ENCODE results near the gene PCGF1.

The PCGF1 gene

GRCh38 chr2:74507145-74507925 is at the start of gene PCGF1:
PCGF1 (minus strand) TSS chr2:74507695; CDS start chr2:74507668, 27 bp downstream.
- peak; percentile 95 for DNase-seq (ENCODE audit: low read depth, low spot score)

- no peak for DNase-seq (ENCODE audit: low read depth, low spot score)
These were observed 49.4 kb upstream of the PCGF1 start for GRCh38 chr2:74556831-74557370.

- no peak for DNase-seq (ENCODE audit: low read depth, low spot score)
These were observed 48.7 kb upstream of the PCGF1 start for GRCh38 chr2:74556159-74556558.

- DNase-seq (ENCODE audit: low read depth, low spot score), result no peak
These were observed 48.2 kb upstream of the PCGF1 start for GRCh38 chr2:74555610-74556103.

- no peak for DNase-seq (ENCODE audit: low read depth, low spot score)
These were observed 47.5 kb upstream of the PCGF1 start for GRCh38 chr2:74554820-74555531.

GRCh38 chr2:74553892-74554819 is 46.7 kb upstream of the PCGF1 start, which contains the start of the genes DOK1 and LOXL3:
DOK1 (plus strand) TSS chr2:74554720; CDS start chr2:74554755, 35 bp downstream.
LOXL3 (minus strand) TSS chr2:74553942; CDS start chr2:74552634, 1,308 bp downstream.
- peak; percentile 68 for DNase-seq (ENCODE audit: low read depth, low spot score)

GRCh38 chr2:74552914-74553811 is 45.7 kb upstream of the PCGF1 start:
- no peak for DNase-seq (ENCODE audit: low read depth, low spot score)

GRCh38 chr2:74551942-74552913 is 44.7 kb upstream of the PCGF1 start:
- no peak for DNase-seq (ENCODE audit: low read depth, low spot score)

- no peak for DNase-seq (ENCODE audit: low read depth, low spot score)
These were observed 44.0 kb upstream of the PCGF1 start for GRCh38 chr2:74551530-74551929.

GRCh38 chr2:74550231-74550630 is 42.7 kb upstream of the PCGF1 start:
- DNase-seq (ENCODE audit: low read depth, low spot score), result no peak

GRCh38 chr2:74548900-74549826 is 41.7 kb upstream of the PCGF1 start:
- no peak for DNase-seq (ENCODE audit: low read depth, low spot score)

- no peak for DNase-seq (ENCODE audit: low read depth, low spot score)
These were observed 40.9 kb upstream of the PCGF1 start for GRCh38 chr2:74548285-74548899.

GRCh38 chr2:74546004-74546403 is 38.5 kb upstream of the PCGF1 start:
- DNase-seq (ENCODE audit: low read depth, low spot score), result no peak

- no peak for DNase-seq (ENCODE audit: low read depth, low spot score)
These were observed 37.1 kb upstream of the PCGF1 start for GRCh38 chr2:74544634-74545033.

- no peak for DNase-seq (ENCODE audit: low read depth, low spot score)
These were observed 35.5 kb upstream of the PCGF1 start for GRCh38 chr2:74542978-74543377.

- DNase-seq (ENCODE audit: low read depth, low spot score), result no peak
These were observed 32.8 kb upstream of the PCGF1 start for GRCh38 chr2:74540291-74540690.

GRCh38 chr2:74538881-74539339 is 31.4 kb upstream of the PCGF1 start:
- no peak for DNase-seq (ENCODE audit: low read depth, low spot score)
